Keratinocyte (primary cell): ENCODE data around the gene VAT1L.

Source experiments
- EZH2 ChIP-seq: IDR thresholded peaks from one replicate; pipeline ENCODE4 v1.6.1; 2012; ENCODE audit warnings: inconsistent platforms, mild to moderate bottlenecking, low read length, moderate library complexity
- TF ChIP-seq, protein P1 (sequence below), 3 experiments: IDR thresholded peaks in 1 of 3; conservative IDR thresholded peaks in 1 of 3; optimal IDR thresholded peaks in 1 of 3; 2 replicates in 2 of 3; 3 replicates in 1 of 3; pipeline versions ENCODE3 to v1.5.1; 2011; ENCODE audit warnings: low read length in 3 of 3, mild to moderate bottlenecking in 3 of 3, moderate library complexity in 2 of 3, control low read depth in 1 of 3, inconsistent platforms in 1 of 3; ENCODE audit not compliant: insufficient read depth in 2 of 3; ENCODE audit errors: extremely low read depth in 1 of 3

DNA sequence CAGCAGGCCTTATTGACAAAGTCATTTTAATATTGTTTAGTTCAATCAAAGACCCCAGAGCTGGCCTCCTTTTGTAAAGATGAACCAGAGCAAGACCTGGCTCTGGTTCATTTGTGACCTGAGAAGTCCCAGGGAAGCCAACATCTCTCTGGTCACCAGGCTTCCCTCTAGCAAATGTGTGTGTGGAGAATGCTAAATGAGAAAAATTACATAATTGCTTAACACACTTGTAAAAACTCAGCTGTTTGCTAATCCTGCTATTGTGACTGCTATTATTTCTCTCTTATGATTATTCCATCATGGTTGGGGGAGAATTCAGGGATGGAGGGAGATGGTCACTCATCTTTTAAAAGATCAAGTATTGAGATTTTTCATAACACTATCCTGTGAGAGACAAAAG, 139.7 kb downstream of the VAT1L start:
- TF ChIP-seq, protein P1, sequence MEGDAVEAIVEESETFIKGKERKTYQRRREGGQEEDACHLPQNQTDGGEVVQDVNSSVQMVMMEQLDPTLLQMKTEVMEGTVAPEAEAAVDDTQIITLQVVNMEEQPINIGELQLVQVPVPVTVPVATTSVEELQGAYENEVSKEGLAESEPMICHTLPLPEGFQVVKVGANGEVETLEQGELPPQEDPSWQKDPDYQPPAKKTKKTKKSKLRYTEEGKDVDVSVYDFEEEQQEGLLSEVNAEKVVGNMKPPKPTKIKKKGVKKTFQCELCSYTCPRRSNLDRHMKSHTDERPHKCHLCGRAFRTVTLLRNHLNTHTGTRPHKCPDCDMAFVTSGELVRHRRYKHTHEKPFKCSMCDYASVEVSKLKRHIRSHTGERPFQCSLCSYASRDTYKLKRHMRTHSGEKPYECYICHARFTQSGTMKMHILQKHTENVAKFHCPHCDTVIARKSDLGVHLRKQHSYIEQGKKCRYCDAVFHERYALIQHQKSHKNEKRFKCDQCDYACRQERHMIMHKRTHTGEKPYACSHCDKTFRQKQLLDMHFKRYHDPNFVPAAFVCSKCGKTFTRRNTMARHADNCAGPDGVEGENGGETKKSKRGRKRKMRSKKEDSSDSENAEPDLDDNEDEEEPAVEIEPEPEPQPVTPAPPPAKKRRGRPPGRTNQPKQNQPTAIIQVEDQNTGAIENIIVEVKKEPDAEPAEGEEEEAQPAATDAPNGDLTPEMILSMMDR (optimal IDR thresholded peaks at IDR 0.05 in 1 of 3, IDR thresholded peaks at IDR 0.05 in 1 of 3, conservative IDR thresholded peaks at IDR 0.05 in 1 of 3; ENCODE audit: extremely low read depth in 1 of 3, insufficient read depth in 2 of 3, low read length in 3 of 3) = no peak
- no peak for TF ChIP-seq EZH2
